K562 (cell line): ENCODE measurements around the gene RELA.

Source experiments
- ATF7 ChIP-seq: fragments of 450-650 bp; IDR thresholded peaks from 2 replicates; pipeline ENCODE4 v1.7.1; 2014; ENCODE audit warnings: mild to moderate bottlenecking, moderate library complexity
- CEBPB ChIP-seq: fragments of 450-650 bp; IDR thresholded peaks from 2 replicates; pipeline ENCODE4 v1.6.1; 2016; ENCODE audit warnings: missing genetic modification characterization, missing compliant biosample characterization
- CHD4 ChIP-seq: fragments of 200-600 bp; sonication (generic); IDR thresholded peaks from 3 replicates; pipeline ENCODE4 v1.6.1; 2012; ENCODE audit warnings: low read depth, mild to moderate bottlenecking, mixed read lengths, low read length, inconsistent platforms; ENCODE audit not compliant: insufficient read depth, insufficient replicate concordance, poor library complexity, severe bottlenecking
- KAT7 ChIP-seq: sonication (generic); formaldehyde crosslinking; IDR thresholded peaks from 2 replicates; pipeline ENCODE4 v1.8.0; 2022; ENCODE audit warnings: missing genetic modification reagents, mild to moderate bottlenecking, borderline replicate concordance
- MLX ChIP-seq, 2 experiments: fragments of 450-650 bp in 1 of 2; sonication (generic) in 1 of 2; formaldehyde crosslinking; conservative IDR thresholded peaks; 2 replicates each; pipeline versions ENCODE4 v1.4.0 to v1.8.1; 2020 to 2022; ENCODE audit warnings: mild to moderate bottlenecking in 1 of 2, missing genetic modification reagents in 1 of 2
- POLR2A ChIP-seq: fragments of 450-650 bp; conservative IDR thresholded peaks from 2 replicates; pipeline ENCODE4 v1.6.1; 2016
- POLR2AphosphoS5 ChIP-seq: IDR thresholded peaks from 2 replicates; pipeline ENCODE4 v1.6.1; 2011; ENCODE audit warnings: mild to moderate bottlenecking, low read depth, low read length, moderate library complexity; ENCODE audit not compliant: control insufficient read depth, insufficient read depth
- STAG1 ChIP-seq: sonication (generic); formaldehyde crosslinking; IDR thresholded peaks from 2 replicates; pipeline ENCODE4 v1.5.0; 2020; ENCODE audit warnings: missing genetic modification reagents, borderline replicate concordance
- TF ChIP-seq, protein P1 (sequence below), 3 experiments: IDR thresholded peaks in 2 of 3; conservative IDR thresholded peaks in 1 of 3; 2 replicates each; pipeline ENCODE4 v1.5.1; 2011 to 2012; ENCODE audit warnings: low read length in 3 of 3, mild to moderate bottlenecking in 3 of 3, control low read depth in 2 of 3, improper control_type of control experiment in 1 of 3, inconsistent platforms in 1 of 3, low read depth in 1 of 3, mixed read lengths in 1 of 3, moderate library complexity in 1 of 3; ENCODE audit not compliant: insufficient read depth in 2 of 3
- TF ChIP-seq, protein P2 (sequence below): fragments of 250-450 bp; sonication (Bioruptor Pico); IDR thresholded peaks from 2 replicates; pipeline ENCODE4 v1.5.0; 2021; ENCODE audit warnings: mild to moderate bottlenecking, borderline replicate concordance

DNA sequence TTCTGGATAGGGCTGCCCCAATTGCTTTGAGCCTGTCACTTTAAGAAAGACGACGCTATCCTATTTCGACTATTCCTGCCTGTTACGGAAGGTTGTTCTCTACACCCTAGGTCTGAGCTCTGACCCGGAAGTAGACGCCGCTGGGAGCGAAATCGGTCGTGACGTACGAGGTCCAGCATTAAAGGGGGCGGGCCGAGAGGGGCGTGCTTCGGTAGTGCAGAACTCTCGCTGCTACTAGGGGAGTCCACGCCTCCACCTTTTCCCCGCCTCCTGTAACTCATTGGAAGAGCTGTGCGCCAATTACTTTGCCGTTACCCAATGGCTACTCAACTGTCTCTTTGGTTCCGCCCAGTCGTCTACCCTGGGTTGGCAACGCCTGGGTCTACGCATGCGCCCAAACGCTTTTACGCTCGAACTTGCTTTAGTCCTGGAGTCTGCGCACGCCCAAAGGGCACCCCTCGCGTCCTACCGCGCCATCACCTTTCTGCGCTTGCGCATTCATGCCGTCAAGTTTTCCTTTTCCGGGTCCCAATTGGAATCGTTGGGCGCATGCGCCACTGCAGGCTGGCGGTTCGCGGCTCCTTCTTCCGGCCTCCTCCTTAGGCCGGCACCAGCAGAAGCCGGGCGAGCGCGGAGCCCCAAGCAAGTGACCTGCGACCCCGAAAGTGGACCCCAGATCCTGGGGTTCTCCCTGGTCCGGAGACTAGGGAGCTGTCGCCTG is 47.3 kb downstream of the RELA start, which contains the start of gene PCNX3:
- TF ChIP-seq, protein P1, sequence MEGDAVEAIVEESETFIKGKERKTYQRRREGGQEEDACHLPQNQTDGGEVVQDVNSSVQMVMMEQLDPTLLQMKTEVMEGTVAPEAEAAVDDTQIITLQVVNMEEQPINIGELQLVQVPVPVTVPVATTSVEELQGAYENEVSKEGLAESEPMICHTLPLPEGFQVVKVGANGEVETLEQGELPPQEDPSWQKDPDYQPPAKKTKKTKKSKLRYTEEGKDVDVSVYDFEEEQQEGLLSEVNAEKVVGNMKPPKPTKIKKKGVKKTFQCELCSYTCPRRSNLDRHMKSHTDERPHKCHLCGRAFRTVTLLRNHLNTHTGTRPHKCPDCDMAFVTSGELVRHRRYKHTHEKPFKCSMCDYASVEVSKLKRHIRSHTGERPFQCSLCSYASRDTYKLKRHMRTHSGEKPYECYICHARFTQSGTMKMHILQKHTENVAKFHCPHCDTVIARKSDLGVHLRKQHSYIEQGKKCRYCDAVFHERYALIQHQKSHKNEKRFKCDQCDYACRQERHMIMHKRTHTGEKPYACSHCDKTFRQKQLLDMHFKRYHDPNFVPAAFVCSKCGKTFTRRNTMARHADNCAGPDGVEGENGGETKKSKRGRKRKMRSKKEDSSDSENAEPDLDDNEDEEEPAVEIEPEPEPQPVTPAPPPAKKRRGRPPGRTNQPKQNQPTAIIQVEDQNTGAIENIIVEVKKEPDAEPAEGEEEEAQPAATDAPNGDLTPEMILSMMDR (IDR thresholded peaks at IDR 0.05 in 2 of 3, conservative IDR thresholded peaks at IDR 0.05 in 1 of 3; ENCODE audit: insufficient read depth in 2 of 3, low read depth in 1 of 3, low read length in 3 of 3), result no peak
- TF ChIP-seq KAT7 (CRISPR knock-in tag) (no peak), ATF7 (peak; percentile 93), CHD4 (no peak), MLX (CRISPR knock-in tag; conservative IDR thresholded peaks at IDR 0.05) (no peak), POLR2A (peak; percentile 84), CEBPB (tag) (no peak), STAG1 (CRISPR knock-in tag) (no peak), POLR2AphosphoS5 (0 out of 2 replicates have a peak, but pooled peaks have one; percentile 34)
- TF ChIP-seq, protein P2, sequence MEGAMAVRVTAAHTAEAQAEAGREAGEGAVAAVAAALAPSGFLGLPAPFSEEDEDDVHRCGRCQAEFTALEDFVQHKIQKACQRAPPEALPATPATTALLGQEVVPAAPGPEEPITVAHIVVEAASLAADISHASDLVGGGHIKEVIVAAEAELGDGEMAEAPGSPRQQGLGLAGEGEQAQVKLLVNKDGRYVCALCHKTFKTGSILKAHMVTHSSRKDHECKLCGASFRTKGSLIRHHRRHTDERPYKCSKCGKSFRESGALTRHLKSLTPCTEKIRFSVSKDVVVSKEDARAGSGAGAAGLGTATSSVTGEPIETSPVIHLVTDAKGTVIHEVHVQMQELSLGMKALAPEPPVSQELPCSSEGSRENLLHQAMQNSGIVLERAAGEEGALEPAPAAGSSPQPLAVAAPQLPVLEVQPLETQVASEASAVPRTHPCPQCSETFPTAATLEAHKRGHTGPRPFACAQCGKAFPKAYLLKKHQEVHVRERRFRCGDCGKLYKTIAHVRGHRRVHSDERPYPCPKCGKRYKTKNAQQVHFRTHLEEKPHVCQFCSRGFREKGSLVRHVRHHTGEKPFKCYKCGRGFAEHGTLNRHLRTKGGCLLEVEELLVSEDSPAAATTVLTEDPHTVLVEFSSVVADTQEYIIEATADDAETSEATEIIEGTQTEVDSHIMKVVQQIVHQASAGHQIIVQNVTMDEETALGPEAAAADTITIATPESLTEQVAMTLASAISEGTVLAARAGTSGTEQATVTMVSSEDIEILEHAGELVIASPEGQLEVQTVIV (CRISPR knock-in tag), result no peak
